A673 (cell line): ENCODE data around the gene AKAP6. TPM values are rescaled to one million over a fixed set of nuclear protein-coding genes. Genes with fewer than 3 reads are reported as not detected.

Experiments used
- BruUV-seq: library from RNA; stranded (reverse); fragments of 400-500 nt; replicated peaks from 2 replicates; lab custom pipeline; 2021; lab: Mats Ljungman, UMichigan
- CTCF ChIA-PET: fragments of 300-600 bp; sonication (Branson Sonifier 250); formaldehyde crosslinking; loops from one replicate; lab custom pipeline; 2022; ENCODE audit warnings: antibody characterized with exemption; lab: Charles Lee
- POLR2A ChIA-PET: fragments of 300-600 bp; sonication (Branson Sonifier 250); formaldehyde crosslinking; loops from one replicate; lab custom pipeline; 2022; ENCODE audit warnings: antibody characterized with exemption; ENCODE audit not compliant: low non-redundant PET; lab: Charles Lee
- DNase-seq: peaks from one replicate; pipeline ENCODE4 v3.0.0-alpha.2; 2015; ENCODE audit warnings: low spot score
- H3K27ac ChIP-seq: fragments of 200-600 bp; sonication (generic); 2 replicates; pipeline ENCODE4 v1.5.1; 2016; ENCODE audit warnings: mixed run types, low read depth, mild to moderate bottlenecking, mixed read lengths, antibody characterized with exemption, low read length; ENCODE audit not compliant: poor library complexity, severe bottlenecking
- H3K27me3 ChIP-seq: fragments of 200-600 bp; sonication (generic); replicated peaks from 2 replicates; pipeline ENCODE4 v1.6.1; 2017; ENCODE audit warnings: mixed run types, low read depth, mild to moderate bottlenecking, mixed read lengths, antibody characterized with exemption, low read length; ENCODE audit not compliant: insufficient read depth, poor library complexity
- H3K36me3 ChIP-seq: fragments of 200-600 bp; sonication (generic); 2 replicates; pipeline ENCODE4 v1.6.1; 2016; ENCODE audit warnings: mixed run types, mild to moderate bottlenecking, mixed read lengths, antibody characterized with exemption, low read length; ENCODE audit not compliant: insufficient read depth, poor library complexity, severe bottlenecking
- H3K4me1 ChIP-seq: fragments of 200-600 bp; sonication (generic); 2 replicates; pipeline ENCODE4 v1.6.1; 2017; ENCODE audit warnings: mixed run types, mild to moderate bottlenecking, mixed read lengths, antibody characterized with exemption, low read length; ENCODE audit not compliant: insufficient read depth, poor library complexity, severe bottlenecking
- H3K4me3 ChIP-seq: fragments of 200-600 bp; sonication (generic); 2 replicates; pipeline ENCODE4 v1.5.1; 2016; ENCODE audit warnings: low read depth, mixed run types, mild to moderate bottlenecking, mixed read lengths, low read length; ENCODE audit not compliant: poor library complexity, severe bottlenecking
- H3K9me3 ChIP-seq: fragments of 200-600 bp; sonication (generic); 2 replicates; pipeline ENCODE4 v1.6.1; 2016; ENCODE audit warnings: mixed run types, low read depth, mild to moderate bottlenecking, mixed read lengths, antibody characterized with exemption, low read length; ENCODE audit not compliant: poor library complexity, severe bottlenecking
- EZH2 ChIP-seq: fragments of 200-600 bp; sonication (generic); IDR thresholded peaks from 2 replicates; pipeline ENCODE4 v1.6.1; 2017; ENCODE audit warnings: borderline replicate concordance, low read depth, mild to moderate bottlenecking, mixed read lengths, antibody characterized with exemption, low read length; ENCODE audit not compliant: poor library complexity, severe bottlenecking
- intact Hi-C: fragments of 100-400 bp; cut with micrococcal nuclease; formaldehyde crosslinking; loops from one replicate; pipeline ENCODE4 v1.10.0; 2022; ENCODE audit not compliant: unreplicated experiment
- total RNA-seq: library from RNA; stranded (reverse); gene quantifications from 2 replicates; pipeline ENCODE4 v1.2.3, GENCODE V29; 2021
- TF ChIP-seq, protein P1 (sequence below): fragments of 300-800, 200-600 bp; sonication (generic); conservative IDR thresholded peaks from 2 replicates; pipeline ENCODE4 v1.5.1; 2017; ENCODE audit warnings: low read depth, mild to moderate bottlenecking, antibody characterized with exemption, low read length, moderate library complexity, mixed read lengths

The AKAP6 gene
- total RNA-seq, 1 experiment from 2014 or later, result 0.73 TPM

DNA sequence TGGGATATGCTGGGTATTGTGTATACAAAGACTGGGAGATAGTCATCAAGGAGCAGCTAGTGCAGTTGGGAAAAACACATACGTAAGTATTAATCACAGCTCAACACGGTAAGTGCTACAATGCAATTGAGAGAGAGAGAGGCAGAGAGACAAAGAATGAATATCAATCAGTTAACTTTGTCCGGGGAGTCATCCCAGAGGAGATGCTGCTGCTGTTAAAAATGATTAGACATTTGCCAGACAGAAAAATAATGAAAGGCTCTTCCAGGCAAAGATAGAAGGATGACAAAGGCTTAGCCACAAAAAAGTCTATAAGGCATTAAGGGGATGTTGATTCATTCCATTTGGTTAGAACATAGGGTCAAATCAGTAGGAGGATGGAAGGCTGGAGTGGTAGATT, 45.1 kb downstream of the AKAP6 start:
- H3K27ac ChIP-seq, result no peak overlapping the region
- no peaks in the 10 kb centered on the region for H3K36me3 ChIP-seq
- BruUV-seq, result no TSS peak
- no peak overlapping the region for H3K4me3 ChIP-seq
- no peak for DNase-seq
- CTCF ChIA-PET, result no interaction called here
- intact Hi-C loops, result no loop called here
- POLR2A ChIA-PET, result no interaction called here
- TF ChIP-seq EZH2, result no peak
- TF ChIP-seq, protein P1, sequence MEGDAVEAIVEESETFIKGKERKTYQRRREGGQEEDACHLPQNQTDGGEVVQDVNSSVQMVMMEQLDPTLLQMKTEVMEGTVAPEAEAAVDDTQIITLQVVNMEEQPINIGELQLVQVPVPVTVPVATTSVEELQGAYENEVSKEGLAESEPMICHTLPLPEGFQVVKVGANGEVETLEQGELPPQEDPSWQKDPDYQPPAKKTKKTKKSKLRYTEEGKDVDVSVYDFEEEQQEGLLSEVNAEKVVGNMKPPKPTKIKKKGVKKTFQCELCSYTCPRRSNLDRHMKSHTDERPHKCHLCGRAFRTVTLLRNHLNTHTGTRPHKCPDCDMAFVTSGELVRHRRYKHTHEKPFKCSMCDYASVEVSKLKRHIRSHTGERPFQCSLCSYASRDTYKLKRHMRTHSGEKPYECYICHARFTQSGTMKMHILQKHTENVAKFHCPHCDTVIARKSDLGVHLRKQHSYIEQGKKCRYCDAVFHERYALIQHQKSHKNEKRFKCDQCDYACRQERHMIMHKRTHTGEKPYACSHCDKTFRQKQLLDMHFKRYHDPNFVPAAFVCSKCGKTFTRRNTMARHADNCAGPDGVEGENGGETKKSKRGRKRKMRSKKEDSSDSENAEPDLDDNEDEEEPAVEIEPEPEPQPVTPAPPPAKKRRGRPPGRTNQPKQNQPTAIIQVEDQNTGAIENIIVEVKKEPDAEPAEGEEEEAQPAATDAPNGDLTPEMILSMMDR, result no peak
- no peaks in the 10 kb centered on the region for H3K27me3 ChIP-seq
- no peaks in the 10 kb centered on the region for H3K9me3 ChIP-seq
- no peaks in the 10 kb centered on the region for H3K4me1 ChIP-seq

DNA sequence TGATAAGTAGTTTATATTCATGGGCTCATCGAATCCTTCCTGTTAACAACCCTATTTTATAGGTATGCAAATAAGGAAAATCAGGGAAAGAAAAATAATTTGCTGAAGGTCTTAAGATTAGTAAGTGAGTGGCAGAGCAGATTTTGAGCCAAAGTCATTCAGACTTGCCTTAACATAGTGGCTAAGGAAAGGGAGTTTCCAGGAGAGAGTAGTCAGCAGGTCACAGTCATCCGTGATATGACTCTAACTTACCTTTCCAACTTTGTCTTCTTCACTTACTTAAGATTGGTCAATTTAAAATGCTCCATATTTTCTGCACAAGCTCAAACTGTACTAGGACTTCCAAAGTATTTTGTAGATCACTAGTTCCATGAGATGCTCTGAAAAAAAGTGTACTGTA, 46.6 kb downstream of the AKAP6 start:
- DNase-seq, result no peak
- intact Hi-C loops, result no loop called here
- ChIA-PET CTCF (no interaction called here), POLR2A (no interaction called here)
- Histone ChIP-seq H3K9me3 (no peaks in the 10 kb centered on the region), H3K4me3 (no peak overlapping the region), H3K4me1 (no peaks in the 10 kb centered on the region), H3K27ac (no peak overlapping the region), H3K36me3 (no peaks in the 10 kb centered on the region), H3K27me3 (no peaks in the 10 kb centered on the region)
- TF ChIP-seq, protein P1, result no peak
- no peak for TF ChIP-seq EZH2
- no TSS peak for BruUV-seq

DNA sequence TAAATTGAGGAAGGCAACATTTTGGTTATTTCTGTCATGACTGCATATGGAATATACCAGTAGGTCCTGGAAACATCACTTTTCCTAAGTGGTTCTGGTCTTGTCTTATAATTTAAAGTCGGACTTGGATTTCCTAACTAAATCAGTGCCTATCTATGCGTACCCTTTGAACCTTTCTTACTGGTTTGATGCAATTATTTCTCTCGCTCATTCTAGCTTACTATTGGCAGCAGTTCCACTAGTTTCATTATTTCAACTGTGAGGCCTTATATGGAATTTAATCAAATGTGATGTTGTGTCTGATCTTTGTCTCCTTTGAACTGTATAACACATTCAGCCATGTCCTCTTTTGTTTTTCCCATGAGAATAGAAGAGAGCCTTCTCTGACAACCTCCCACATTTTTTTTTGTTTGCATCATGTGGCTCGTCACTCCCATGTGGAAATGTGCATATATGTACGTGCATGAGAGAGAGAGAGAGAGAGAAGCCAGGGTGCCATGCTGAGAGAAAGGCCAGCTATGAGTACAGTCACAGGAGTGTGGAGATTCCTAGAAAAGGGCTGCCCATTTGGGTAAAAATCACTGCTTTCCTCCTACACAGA, 48.0 kb downstream of the AKAP6 start:
- no peak overlapping the region for H3K4me3 ChIP-seq
- CTCF ChIA-PET, result no interaction called here
- H3K27ac ChIP-seq, result no peak overlapping the region
- POLR2A ChIA-PET, result no interaction called here
- no peak for DNase-seq
- no peaks in the 10 kb centered on the region for H3K27me3 ChIP-seq
- TF ChIP-seq, protein P1, result no peak
- no peak for TF ChIP-seq EZH2
- H3K4me1 ChIP-seq, result no peaks in the 10 kb centered on the region
- no peaks in the 10 kb centered on the region for H3K9me3 ChIP-seq
- intact Hi-C loops, result no loop called here
- no peaks in the 10 kb centered on the region for H3K36me3 ChIP-seq
- no TSS peak for BruUV-seq
